GM19452 (cell line): ENCODE results near the gene SEC14L6.

Experiments
- ATAC-seq: cut with Tn5 transposase; IDR thresholded peaks from one replicate; pipeline ENCODE4 v1.9.1; 2021; ENCODE audit not compliant: unreplicated experiment

Gene SEC14L6

GRCh38 chr22:30500628-30501027 lies 45.9 kb downstream of the SEC14L6 start:
- ATAC-seq = no peak

DNA sequence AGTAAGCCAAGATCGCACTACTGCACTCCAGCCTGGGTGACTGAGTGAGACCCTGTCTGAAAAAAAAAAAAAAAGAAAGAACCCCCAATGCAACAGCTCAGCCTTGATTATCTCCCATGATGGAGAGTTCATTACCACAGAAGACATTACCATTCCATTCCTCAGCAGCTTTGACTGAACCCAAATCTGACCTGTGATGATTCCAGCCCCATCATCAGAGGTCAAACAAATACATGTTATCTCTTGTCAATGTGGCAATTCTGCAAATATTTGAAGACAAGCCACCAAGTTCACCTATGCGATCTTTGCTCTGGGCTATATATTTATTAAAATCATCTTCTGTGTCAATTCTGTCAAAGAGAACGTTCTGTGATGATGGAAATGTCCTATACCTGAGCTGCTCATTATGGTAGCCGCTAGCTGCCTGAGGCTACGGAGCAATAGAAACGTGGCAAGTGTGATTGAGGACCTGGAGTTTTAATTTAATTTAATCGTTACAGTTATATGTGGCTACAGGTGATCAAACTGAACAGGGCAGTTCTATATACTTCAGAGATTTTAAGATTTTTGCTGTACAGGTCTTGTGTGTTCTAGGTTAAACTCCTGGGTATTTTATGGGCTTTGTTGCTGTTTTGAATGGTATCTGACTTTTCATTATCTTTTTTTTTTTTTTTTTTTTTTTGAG lies 48.9 kb downstream of the SEC14L6 start:
- no peak for ATAC-seq

DNA sequence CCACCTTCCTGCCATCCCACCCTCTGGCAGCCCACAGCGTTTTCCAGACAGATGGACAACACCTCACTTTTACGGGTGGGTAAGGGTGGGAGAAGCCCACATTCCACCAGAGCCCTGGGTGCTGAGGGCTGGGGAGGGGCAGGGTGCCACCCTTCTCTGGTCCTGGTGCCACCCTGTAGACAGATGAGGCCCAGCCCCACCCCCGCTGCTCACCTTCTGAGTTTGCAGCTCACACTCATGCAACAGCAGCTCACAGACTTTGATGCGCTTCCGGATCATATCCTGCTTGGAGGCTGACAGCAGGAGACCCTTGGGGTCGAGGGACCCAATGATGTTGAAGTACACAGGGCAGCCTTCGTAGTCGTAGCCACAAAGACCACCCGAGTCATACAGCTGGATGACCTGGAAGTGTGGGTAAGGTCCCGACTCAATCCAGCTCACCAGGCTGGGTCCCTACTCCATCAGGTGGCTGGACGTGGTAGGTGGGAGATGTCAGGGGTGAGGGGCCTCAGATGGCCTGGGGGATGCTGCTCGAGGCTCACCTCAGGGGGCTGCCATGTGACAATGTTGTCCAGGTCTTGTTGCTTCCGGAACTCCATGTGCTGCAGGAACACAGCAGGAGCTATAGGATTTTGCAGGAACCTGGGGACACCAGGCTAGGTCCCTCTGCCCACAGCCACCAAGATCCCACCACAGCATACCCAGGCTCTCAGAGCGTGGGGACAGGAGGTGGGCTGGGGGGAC lies 51.3 kb downstream of the SEC14L6 start:
- no peak for ATAC-seq

GRCh38 chr22:30492144-30492543 lies 54.4 kb downstream of the SEC14L6 start:
- ATAC-seq = no peak

DNA sequence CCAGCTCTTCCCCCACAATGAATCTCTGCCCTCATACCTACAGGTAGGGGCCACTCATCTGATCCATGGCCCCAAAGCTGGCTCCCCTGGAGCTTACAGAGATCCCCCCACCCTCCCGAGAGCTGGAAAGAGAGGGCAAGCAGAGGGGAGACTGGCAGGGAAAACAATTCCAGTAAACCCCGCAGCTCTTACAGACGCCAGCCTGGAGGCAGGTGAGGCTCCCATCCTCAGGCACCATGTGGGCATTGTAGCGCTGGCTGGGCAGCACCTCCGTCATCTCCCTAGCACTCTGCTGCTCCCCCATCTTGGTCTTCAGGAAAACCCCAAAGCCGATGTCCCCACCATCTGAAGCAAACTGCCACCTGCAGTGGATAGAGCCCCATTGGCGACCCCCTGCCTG lies 55.2 kb downstream of the SEC14L6 start:
- ATAC-seq = no peak

GRCh38 chr22:30490399-30490798 lies 56.1 kb downstream of the SEC14L6 start:
- no peak for ATAC-seq

DNA sequence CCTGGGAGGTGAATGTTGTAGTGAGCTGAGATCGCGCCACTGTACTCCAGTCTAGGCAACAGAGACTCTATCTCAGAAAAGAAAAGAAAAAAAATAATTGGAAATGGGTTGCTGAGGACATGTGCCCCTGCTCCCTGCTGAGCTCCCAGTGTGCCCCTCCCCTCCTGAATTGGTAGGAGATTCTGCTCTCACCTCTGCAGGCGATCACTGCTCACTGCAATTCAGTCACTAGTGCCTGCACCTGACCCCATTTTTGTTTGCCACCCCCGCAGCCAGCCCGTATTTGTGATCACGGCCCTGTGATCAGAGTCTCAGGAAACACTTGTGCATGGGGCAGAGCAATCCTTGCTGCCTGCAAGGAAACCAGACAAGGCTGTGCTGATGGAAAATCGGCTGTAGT lies 58.4 kb downstream of the SEC14L6 start:
- no peak for ATAC-seq

GRCh38 chr22:30486661-30487115 lies 59.9 kb downstream of the SEC14L6 start:
- no peak for ATAC-seq

- ATAC-seq = no peak
Measured at GRCh38 chr22:30486118-30486517, 60.4 kb downstream of the SEC14L6 start.

DNA sequence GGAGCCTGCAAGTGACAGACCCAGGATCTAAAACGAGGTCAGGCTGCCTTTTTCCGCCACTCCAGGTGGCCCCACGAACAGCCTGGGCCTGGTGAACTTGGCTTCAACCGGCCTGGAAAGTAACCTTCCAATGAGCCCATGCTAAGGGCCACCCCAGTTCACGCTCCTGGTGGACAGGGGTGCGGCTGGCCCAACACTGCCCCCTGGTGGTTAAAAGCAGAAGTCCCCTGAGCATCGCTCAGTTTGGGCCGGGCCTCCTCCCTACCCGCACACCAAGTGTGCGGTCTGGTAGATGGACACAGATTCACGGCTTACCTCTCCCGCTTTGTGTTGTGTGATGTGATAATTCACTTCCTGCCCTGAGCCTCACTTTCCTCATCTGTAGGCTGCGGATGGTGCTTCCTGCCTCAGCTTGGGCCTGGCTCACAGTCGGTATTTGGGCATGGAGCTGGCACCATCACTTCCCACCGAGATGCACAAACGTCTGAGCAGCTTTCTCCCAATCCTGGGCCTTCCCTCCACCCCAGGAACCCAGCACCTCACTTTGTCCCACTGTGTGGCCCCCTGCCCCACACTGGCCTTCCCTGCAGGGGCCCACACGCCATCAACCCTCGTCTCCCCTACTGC lies 61.1 kb downstream of the SEC14L6 start:
- ATAC-seq = no peak

- ATAC-seq = no peak
Measured at GRCh38 chr22:30483169-30483568, 63.4 kb downstream of the SEC14L6 start.

- ATAC-seq = no peak
Measured at GRCh38 chr22:30481711-30482110, 64.8 kb downstream of the SEC14L6 start.

DNA sequence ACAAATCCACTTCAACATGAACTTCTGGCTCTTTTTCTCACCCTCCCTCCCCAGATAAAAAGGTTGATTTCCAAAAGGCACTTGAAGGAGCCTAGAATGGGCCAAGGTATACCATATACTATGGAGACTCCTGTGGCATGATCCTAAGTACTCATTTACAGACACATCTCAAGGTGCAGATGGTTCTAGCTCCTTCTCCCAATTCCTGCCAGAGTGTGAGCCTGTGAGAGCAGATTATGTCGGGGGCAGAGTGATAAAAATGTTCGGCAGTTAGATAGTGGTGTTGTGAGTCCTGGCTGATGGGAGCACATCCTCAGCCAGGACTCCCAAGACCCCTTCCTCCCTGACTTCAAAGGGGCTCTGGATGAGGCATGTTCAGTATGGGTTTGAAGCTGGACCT lies 66.6 kb downstream of the SEC14L6 start:
- no peak for ATAC-seq

DNA sequence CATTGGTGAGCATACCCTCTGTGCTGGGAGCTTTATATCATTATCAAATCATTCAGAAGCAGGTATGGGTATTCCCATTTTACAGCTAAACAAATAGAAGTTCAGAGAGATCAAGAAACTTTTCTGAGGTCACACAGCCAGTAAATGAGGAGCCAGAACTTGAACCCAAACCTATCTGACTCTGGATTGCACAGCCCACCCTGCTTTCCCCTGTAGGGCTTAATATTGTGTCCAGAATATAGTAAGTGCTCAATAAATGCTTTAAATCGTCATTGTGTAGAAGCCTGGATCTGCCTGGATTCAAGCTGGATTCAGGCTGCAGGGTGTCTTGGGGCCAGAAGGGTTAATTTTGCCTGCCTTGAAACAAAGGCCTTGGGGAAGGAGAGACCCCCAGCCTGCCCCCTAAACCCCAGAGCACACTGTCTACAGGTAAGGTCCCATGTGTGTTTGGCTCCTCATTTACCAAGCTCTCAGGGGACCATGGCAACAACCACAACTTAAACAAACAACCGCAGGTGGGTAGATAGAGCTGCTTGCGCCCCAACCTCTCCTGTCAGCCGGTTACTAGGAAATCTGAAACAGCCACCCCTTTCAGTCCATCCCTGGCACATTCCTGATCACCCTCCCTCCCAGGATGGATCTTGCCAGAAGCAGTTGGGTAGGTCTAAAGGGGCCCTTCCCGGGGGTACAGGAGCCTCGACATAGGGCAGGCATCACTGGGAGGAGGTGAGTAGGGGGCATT lies 71.7 kb downstream of the SEC14L6 start:
- no peak for ATAC-seq

DNA sequence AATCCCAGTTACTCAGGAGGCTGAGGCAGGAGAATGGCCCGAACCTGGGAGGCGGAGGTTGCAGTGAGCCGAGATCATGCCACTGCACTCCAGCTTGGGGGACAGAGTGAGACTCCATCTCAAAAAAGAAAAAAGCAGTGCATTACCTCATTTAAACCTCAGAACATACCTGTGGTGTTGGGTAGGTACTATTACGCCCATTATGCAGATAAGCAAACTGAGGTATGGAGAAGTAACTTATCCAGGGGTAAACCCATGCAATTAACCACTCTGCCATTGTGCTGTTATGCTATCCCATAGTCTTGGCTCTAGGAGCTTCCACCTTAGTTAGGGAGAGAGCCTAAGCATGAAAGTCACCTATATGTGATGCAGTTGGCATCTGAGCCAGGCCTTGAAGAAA lies 72.4 kb downstream of the SEC14L6 start:
- ATAC-seq = no peak

- ATAC-seq = no peak
Measured at GRCh38 chr22:30472994-30473720, 73.4 kb downstream of the SEC14L6 start.
